Aorta (tissue), 5 donors: Measurements from ENCODE around the gene VSIR. TPM values are rescaled to one million over a fixed set of nuclear protein-coding genes. Genes with fewer than 3 reads are reported as not detected.

Experiments
- ATAC-seq: fragments of 200-7000 bp; cut with Tn5 transposase; one replicate; pipeline ENCODE4 v1.9.1; 2022; ENCODE audit warnings: moderate library complexity; ENCODE audit not compliant: low FRiP score
- DNase-seq, 2 donors: peaks; one replicate each; pipeline ENCODE4 v3.0.0-alpha.2; 2020
- H3K27ac ChIP-seq, 2 donors: one replicate each; pipeline ENCODE4 v1.5.1; 2013; ENCODE audit warnings: low read length in 2 of 2, mild to moderate bottlenecking in 2 of 2, moderate library complexity in 2 of 2, control low read depth in 1 of 2, inconsistent platforms in 1 of 2, low read depth in 1 of 2
- H3K27me3 ChIP-seq, 2 donors: one replicate each; pipeline ENCODE4 v1.6.1; 2013; ENCODE audit warnings: control low read depth in 1 of 2, low read length in 1 of 2, mild to moderate bottlenecking in 1 of 2, moderate library complexity in 1 of 2; ENCODE audit not compliant: insufficient read depth in 2 of 2, control insufficient read depth in 1 of 2
- H3K36me3 ChIP-seq, 2 donors: one replicate each; pipeline ENCODE4 v1.6.1; 2013; ENCODE audit warnings: control low read depth in 1 of 2, low read length in 1 of 2, mild to moderate bottlenecking in 1 of 2; ENCODE audit not compliant: insufficient read depth in 2 of 2, control insufficient read depth in 1 of 2
- H3K4me1 ChIP-seq, 2 donors: one replicate each; pipeline ENCODE4 v1.6.1; 2013; ENCODE audit warnings: low read length in 2 of 2, control low read depth in 1 of 2, mild to moderate bottlenecking in 1 of 2, moderate library complexity in 1 of 2; ENCODE audit not compliant: insufficient read depth in 2 of 2, control insufficient read depth in 1 of 2
- H3K4me3 ChIP-seq, 2 donors: one replicate each; pipeline ENCODE4 v1.5.1; 2013; ENCODE audit warnings: low read length in 2 of 2, control low read depth in 1 of 2, mild to moderate bottlenecking in 1 of 2
- H3K9me3 ChIP-seq: one replicate; pipeline ENCODE4 v1.6.1; 2013; ENCODE audit warnings: mild to moderate bottlenecking, low read length; ENCODE audit not compliant: control insufficient read depth
- WGBS, 2 donors: extraction: QIAGEN DNeasy Blood & Tissue Kit; methylation state at CpG; one replicate each; pipeline ENCODE4 v1.1.7; 2013; 5-methylcytosine and 5-hydroxymethylcytosine counted together
- intact Hi-C, 2 donors: fragments of 100-400 bp; cut with DNase I; formaldehyde crosslinking; loops; one replicate each; pipeline versions ENCODE4 v1.14.2 to v1.15.0; 2022
- polyA plus RNA-seq, 2 donors: library from polyadenylated mRNA; stranded (reverse); fragments of 200-250 nt; gene quantifications; one replicate each; pipeline ENCODE4 v1.2.3, GENCODE V29; 2013
- total RNA-seq, 2 donors: library from RNA; stranded (reverse); fragmentation: NEBNext Ultra II Directional; extraction: Animal tissue kit (Norgen Biotek cat#: 25700); gene quantifications; one replicate each; pipeline ENCODE4 v1.2.1, GENCODE V29; 2021
- donor health status: healthy with polysubstance abuse.
- donor health status: Bipolar disorder and iron deficiency.
- donor health status: DM: no; HTN: no; CAD: no.
- donor health status: DM: no; HTN: no; CAD: no.
- donor health status: DM: yes; HTN: yes; CAD: no.

Gene VSIR
- total and polyA plus RNA-seq, 4 donors: 44.7 to 123 (median 69.9) TPM

GRCh38 chr10:71744897-71745663, 28.2 kb downstream of the VSIR start:
- intact Hi-C loops: no loop called here
- Histone ChIP-seq H3K9me3 (peaks cover 4% of the 10 kb centered on the region), H3K4me1 (no peaks in the 10 kb centered on the region), H3K27me3 (no peaks in the 10 kb centered on the region), H3K4me3 (no peak overlapping the region), H3K36me3 (no peaks in the 10 kb centered on the region), H3K27ac (no peak overlapping the region)
- DNase-seq (no peak), ATAC-seq (no peak)
- WGBS, 2 donors: 79 to 84% methylated on average over 8 of the region's 8 CpGs

GRCh38 chr10:71743866-71744265, 29.5 kb downstream of the VSIR start:
- intact Hi-C loops: no loop called here
- H3K27ac ChIP-seq: no peak overlapping the region
- WGBS, 2 donors: 89 to 90% methylated on average over 1 of the region's 1 CpG

GRCh38 chr10:71743089-71743838, 30.1 kb downstream of the VSIR start:
- Histone ChIP-seq H3K27ac (no peak overlapping the region), H3K9me3 (peaks cover 4% of the 10 kb centered on the region), H3K4me1 (no peaks in the 10 kb centered on the region), H3K27me3 (no peaks in the 10 kb centered on the region), H3K4me3 (no peak overlapping the region), H3K36me3 (no peaks in the 10 kb centered on the region)
- 89 to 90% methylated on average over 4 of the region's 4 CpGs for WGBS, 2 donors
- DNase-seq (no peak), ATAC-seq (no peak)
- intact Hi-C loops: no loop called here

More at GRCh38 chr10:71743866-71744265, 29.5 kb downstream of the VSIR start:
- no peaks in the 10 kb centered on the region for H3K36me3 ChIP-seq
- no peaks in the 10 kb centered on the region for H3K27me3 ChIP-seq
- peaks cover 4% of the 10 kb centered on the region for H3K9me3 ChIP-seq
- ATAC-seq (no peak), DNase-seq (no peak)
- no peaks in the 10 kb centered on the region for H3K4me1 ChIP-seq
- no peak overlapping the region for H3K4me3 ChIP-seq

- Histone ChIP-seq H3K9me3 (peaks cover 4% of the 10 kb centered on the region), H3K27ac (no peak overlapping the region), H3K4me1 (no peaks in the 10 kb centered on the region), H3K27me3 (no peaks in the 10 kb centered on the region), H3K36me3 (no peaks in the 10 kb centered on the region), H3K4me3 (no peak overlapping the region)
- ATAC-seq: no peak
- intact Hi-C loops: no loop called here
- 91 to 94% methylated on average over 10 of the region's 10 CpGs for WGBS, 2 donors
- no peak for DNase-seq
Observed at GRCh38 chr10:71742301-71743088, 30.8 kb downstream of the VSIR start.

- Histone ChIP-seq H3K36me3 (no peaks in the 10 kb centered on the region), H3K9me3 (peaks cover 4% of the 10 kb centered on the region), H3K4me1 (no peaks in the 10 kb centered on the region), H3K27me3 (no peaks in the 10 kb centered on the region), H3K4me3 (no peak overlapping the region), H3K27ac (no peak overlapping the region)
- intact Hi-C loops: no loop called here
- ATAC-seq (no peak), DNase-seq (no peak)
- 96% methylated on average over 20 of the region's 20 CpGs for WGBS, 2 donors
Observed at GRCh38 chr10:71741671-71742070, 31.6 kb downstream of the VSIR start.

- Histone ChIP-seq H3K36me3 (no peaks in the 10 kb centered on the region), H3K9me3 (peaks cover 4% of the 10 kb centered on the region), H3K27ac (no peak overlapping the region), H3K4me1 (no peaks in the 10 kb centered on the region), H3K27me3 (no peaks in the 10 kb centered on the region), H3K4me3 (no peak overlapping the region)
- no peak for DNase-seq
- ATAC-seq: no peak
- 68 to 75% methylated on average over 4 of the region's 4 CpGs for WGBS, 2 donors
- intact Hi-C loops: no loop called here
Observed at GRCh38 chr10:71741029-71741428, 32.3 kb downstream of the VSIR start.

GRCh38 chr10:71740069-71740653, 33.2 kb downstream of the VSIR start:
- peak in 1 of 2 donors; percentile 87 for DNase-seq
- Histone ChIP-seq H3K27ac (no peak overlapping the region), H3K9me3 (peaks cover 4% of the 10 kb centered on the region), H3K36me3 (no peaks in the 10 kb centered on the region), H3K27me3 (no peaks in the 10 kb centered on the region), H3K4me1 (no peaks in the 10 kb centered on the region), H3K4me3 (no peak overlapping the region)
- 57 to 69% methylated on average over 9 of the region's 9 CpGs for WGBS, 2 donors
- intact Hi-C loops: no loop called here
- no peak for ATAC-seq

GRCh38 chr10:71739358-71739900, 33.9 kb downstream of the VSIR start:
- no peak for DNase-seq
- ATAC-seq: no peak
- intact Hi-C loops: no loop called here
- H3K9me3 ChIP-seq: peaks cover 4% of the 10 kb centered on the region
- WGBS, 2 donors: 94% methylated on average over 8 of the region's 8 CpGs
- no peaks in the 10 kb centered on the region for H3K36me3 ChIP-seq
- H3K27ac ChIP-seq: no peak overlapping the region
- H3K4me3 ChIP-seq: no peak overlapping the region
- no peaks in the 10 kb centered on the region for H3K4me1 ChIP-seq
- no peaks in the 10 kb centered on the region for H3K27me3 ChIP-seq
